ENCODE data around the gene CRK. TPM values are rescaled to one million over a fixed set of nuclear protein-coding genes. Genes with fewer than 3 reads are reported as not detected.

CRK gene
- total RNA-seq, 4 donors from 2014 or later, result 59.8 to 102 (median 75.7) TPM

DNA sequence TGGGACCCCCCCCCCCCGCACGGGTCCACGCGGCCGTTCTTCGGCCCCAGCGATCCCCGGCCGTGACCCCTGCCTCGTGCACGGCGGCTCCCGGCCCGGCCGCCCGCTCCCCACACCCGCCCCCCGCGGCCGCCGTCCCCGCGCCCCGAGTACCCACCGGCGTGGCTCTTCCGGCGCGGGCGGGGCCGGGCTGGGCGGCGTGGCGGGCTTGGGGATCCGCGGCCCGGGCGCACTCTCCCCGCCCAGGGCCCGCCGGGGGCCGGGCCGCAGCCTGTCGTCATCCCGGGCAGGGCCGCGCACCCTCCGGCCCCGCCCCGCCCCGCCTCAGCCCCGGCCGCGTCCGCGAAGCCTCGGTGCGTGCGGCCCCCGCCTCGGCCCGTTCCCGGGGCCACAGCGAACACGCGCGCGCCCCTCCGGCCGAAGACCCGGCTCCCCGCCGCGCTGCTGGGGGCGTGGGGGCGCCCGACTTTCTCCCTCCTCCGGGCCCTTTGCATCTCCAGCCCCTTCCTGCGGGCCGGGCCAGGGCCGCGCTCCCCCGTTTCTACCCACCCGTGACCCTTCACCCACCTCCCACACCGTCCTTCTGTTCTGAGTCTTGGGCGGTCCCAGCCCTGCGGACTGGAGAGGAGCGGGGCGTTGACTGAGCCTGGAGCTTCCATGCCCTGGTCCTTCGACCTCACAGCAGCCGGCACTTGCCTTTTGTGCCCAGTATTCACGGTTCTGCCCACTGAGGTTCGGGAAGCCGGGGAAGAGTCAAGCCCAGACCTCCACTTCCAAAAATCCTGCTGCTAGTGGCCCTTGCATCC is 35.6 kb upstream of the CRK start:
- Histone ChIP-seq H3K36me3 (peaks cover 9 to 26% (median 17%) of the 10 kb centered on the region in 4 donors), H3K4me1 (peaks cover 82 to 93% (median 92%) of the 10 kb centered on the region in 4 donors), H3K4me3 (peak overlapping the region; percentile 70 to 89 (median 79)), H3K27me3 (no peaks in the 10 kb centered on the region), H3K27ac (replicated peaks in 1 of 4) (peak overlapping the region; percentile 96 to 99 (median 97)), H3K9me3 (no peaks in the 10 kb centered on the region)
- 7% methylated on average over 26 of the region's 94 CpGs for WGBS
- DNase-seq (ENCODE audit: extremely low spot score), result no peak
- intact Hi-C loops (cut with DNase I), result no loop called here
- TF ChIP-seq EP300 (IDR thresholded peaks at IDR 0.05) (no peak), POLR2A (IDR thresholded peaks at IDR 0.05; ENCODE audit: low read depth) (no peak), POLR2AphosphoS5 (IDR thresholded peaks at IDR 0.05) (no peak)
- TF ChIP-seq, protein P1, sequence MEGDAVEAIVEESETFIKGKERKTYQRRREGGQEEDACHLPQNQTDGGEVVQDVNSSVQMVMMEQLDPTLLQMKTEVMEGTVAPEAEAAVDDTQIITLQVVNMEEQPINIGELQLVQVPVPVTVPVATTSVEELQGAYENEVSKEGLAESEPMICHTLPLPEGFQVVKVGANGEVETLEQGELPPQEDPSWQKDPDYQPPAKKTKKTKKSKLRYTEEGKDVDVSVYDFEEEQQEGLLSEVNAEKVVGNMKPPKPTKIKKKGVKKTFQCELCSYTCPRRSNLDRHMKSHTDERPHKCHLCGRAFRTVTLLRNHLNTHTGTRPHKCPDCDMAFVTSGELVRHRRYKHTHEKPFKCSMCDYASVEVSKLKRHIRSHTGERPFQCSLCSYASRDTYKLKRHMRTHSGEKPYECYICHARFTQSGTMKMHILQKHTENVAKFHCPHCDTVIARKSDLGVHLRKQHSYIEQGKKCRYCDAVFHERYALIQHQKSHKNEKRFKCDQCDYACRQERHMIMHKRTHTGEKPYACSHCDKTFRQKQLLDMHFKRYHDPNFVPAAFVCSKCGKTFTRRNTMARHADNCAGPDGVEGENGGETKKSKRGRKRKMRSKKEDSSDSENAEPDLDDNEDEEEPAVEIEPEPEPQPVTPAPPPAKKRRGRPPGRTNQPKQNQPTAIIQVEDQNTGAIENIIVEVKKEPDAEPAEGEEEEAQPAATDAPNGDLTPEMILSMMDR (IDR thresholded peaks at IDR 0.05), result no peak

DNA sequence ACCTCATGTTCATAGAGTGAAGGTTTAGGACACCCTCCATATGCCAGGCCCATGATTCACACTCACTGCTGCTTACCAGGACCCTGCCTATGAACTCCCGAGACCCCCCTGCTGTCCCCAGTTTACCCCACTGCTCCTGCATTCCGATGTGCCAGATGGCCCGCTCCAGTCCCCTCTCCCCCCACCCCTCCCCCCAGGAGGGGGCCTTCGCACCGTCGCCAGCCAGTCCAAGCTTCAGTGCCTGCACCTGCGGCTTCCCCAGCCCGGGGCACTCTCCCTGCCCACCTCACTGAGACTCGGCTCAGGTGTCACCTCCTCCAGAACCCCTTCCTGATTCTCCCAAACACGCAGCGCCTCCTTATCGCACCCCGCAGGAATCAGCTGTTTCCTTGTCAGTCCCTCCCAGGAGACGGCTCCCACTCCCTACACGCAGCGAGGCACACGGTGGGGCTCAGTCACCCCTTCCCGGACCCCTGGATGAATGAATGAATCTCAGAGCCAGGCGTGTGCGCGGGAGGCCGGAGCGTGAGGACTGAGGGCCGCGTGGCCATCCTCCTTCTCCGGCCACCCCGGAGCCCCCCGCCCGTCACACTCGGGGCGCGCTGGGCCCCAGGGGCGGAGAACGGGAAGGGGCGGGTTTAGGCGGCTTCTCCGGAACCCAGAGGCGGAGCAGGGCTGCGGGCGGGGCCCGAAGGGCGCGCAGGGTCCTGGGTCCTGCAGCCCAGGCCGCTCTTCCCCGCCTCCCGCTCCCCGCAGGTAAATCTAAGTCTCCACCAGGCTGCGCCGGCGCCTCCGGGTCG is 34.8 kb upstream of the CRK start:
- intact Hi-C loops (cut with DNase I), result no loop called here
- peak; percentile 67 to 85 for TF ChIP-seq POLR2AphosphoS5 (IDR thresholded peaks at IDR 0.05)
- TF ChIP-seq POLR2A (IDR thresholded peaks at IDR 0.05; ENCODE audit: low read depth), result peak; percentile 79
- no peak for TF ChIP-seq EP300 (IDR thresholded peaks at IDR 0.05)
- DNase-seq (ENCODE audit: extremely low spot score), result no peak
- H3K36me3 ChIP-seq, result peaks cover 3 to 18% (median 9%) of the 10 kb centered on the region in 4 donors
- peaks cover 78 to 93% (median 91%) of the 10 kb centered on the region in 4 donors for H3K4me1 ChIP-seq
- no peaks in the 10 kb centered on the region for H3K9me3 ChIP-seq
- H3K27ac ChIP-seq (replicated peaks in 1 of 4), result peak overlapping the region; percentile 96 to 99 (median 97)
- no peaks in the 10 kb centered on the region for H3K27me3 ChIP-seq
- peak overlapping the region; percentile 70 to 89 (median 79) for H3K4me3 ChIP-seq
- 3% methylated on average over 10 of the region's 52 CpGs for WGBS

DNA sequence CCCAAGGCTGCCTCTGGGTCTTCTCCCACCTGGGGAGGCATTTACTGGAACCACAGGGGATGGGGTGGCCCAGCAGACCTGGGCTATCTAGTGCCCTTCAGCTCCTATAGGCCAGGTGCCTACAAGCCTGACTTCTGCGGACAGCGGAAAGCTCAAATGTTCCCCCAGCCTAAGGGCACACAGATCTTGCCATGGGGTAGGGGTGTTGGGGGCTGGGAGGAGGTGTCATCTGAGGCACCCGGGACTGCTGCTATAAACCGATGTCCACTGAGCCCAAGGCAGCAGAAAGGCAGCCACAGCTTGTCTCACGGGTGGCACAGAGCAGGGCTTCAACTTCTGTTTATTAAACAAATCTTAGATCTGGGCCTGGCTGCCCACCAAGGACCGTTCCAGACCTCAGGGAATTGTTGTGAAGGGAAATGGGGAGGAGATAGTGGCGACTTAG is 32.8 kb upstream of the CRK start:
- no peaks in the 10 kb centered on the region for H3K27me3 ChIP-seq
- DNase-seq (ENCODE audit: extremely low spot score), result no peak
- 48% methylated on average over 7 of the region's 7 CpGs for WGBS
- peak overlapping the region; percentile 83 to 93 (median 87) for H3K4me3 ChIP-seq
- H3K9me3 ChIP-seq, result no peaks in the 10 kb centered on the region
- H3K27ac ChIP-seq (replicated peaks in 1 of 4), result peak overlapping the region; percentile 96 to 99 (median 97)
- H3K36me3 ChIP-seq, result peaks cover 0 to 5% (median 5%) of the 10 kb centered on the region in 4 donors
- intact Hi-C loops (cut with DNase I), result no loop called here
- TF ChIP-seq, protein P1 (IDR thresholded peaks at IDR 0.05), result no peak
- TF ChIP-seq POLR2A (IDR thresholded peaks at IDR 0.05; ENCODE audit: low read depth) (no peak), POLR2AphosphoS5 (IDR thresholded peaks at IDR 0.05) (no peak), EP300 (IDR thresholded peaks at IDR 0.05) (no peak)
- H3K4me1 ChIP-seq, result peaks cover 73 to 88% (median 86%) of the 10 kb centered on the region in 4 donors

DNA sequence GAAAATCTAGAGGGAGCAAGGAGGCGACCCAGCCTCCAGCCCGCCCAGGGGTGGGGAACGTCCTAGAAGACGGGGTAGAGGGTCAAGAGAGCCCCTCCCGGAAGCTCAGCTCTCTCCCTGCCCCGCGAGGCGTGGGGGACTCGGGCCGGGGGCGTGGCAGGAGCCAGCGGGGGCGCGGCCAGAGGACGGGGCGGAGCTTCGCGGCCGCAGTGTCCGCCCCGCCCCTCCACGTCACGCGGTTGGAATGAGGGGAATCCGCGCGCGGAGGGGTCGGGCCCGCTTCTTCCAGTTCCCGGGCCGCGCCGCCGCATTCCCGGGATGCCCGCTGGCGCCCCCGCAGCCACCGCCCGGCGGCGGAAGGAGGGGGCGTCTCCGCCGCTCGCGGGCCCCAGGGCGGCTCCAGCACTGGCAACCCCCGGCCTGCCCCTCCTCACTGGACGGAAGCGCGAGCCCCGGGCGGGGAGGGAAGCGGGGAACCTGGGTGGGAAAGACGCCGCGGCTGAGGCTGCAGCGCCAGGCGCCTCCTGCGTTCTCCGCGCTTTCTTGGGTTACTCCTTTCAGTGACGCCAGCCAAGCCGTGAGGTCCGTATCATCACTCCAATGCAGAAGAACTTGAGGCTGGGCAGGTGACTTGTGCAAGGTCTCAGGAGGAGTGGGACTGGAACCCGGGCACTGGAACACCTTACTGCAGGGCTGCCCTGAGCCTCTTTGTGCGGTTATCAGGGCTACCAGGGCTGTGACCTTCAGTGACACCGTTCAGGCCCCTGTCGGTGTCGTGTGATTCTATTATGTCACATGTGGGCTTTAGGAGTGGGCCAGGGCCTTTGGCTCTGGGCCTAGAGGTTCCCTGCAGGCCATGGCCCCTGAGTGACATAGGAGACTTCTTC is 32.1 kb upstream of the CRK start:
- Histone ChIP-seq H3K9me3 (no peaks in the 10 kb centered on the region), H3K27me3 (no peaks in the 10 kb centered on the region), H3K4me3 (peak overlapping the region; percentile 83 to 93 (median 87)), H3K27ac (replicated peaks in 1 of 4) (peak overlapping the region; percentile 96 to 99 (median 97)), H3K4me1 (peaks cover 73 to 88% (median 86%) of the 10 kb centered on the region in 4 donors), H3K36me3 (peaks cover 6 to 12% (median 11%) of the 10 kb centered on the region in 4 donors)
- WGBS, result 33% methylated on average over 3 of the region's 72 CpGs
- TF ChIP-seq POLR2A (IDR thresholded peaks at IDR 0.05; ENCODE audit: low read depth), result peak; percentile 8
- TF ChIP-seq EP300 (IDR thresholded peaks at IDR 0.05), result no peak
- TF ChIP-seq, protein P1 (IDR thresholded peaks at IDR 0.05), result peak; percentile 14 to 24 (median 24)
- peak in 1 of 2 donors; percentile 83 for TF ChIP-seq POLR2AphosphoS5 (IDR thresholded peaks at IDR 0.05)
- intact Hi-C loops (cut with DNase I), result no loop called here
- DNase-seq (ENCODE audit: extremely low spot score), result no peak
